GM18873 (cell line): ENCODE measurements around the gene PNLIPRP2.

ENCODE experiments used
- ATAC-seq: cut with Tn5 transposase; IDR thresholded peaks from one replicate; pipeline ENCODE4 v1.9.1; 2021; ENCODE audit warnings: mild to moderate bottlenecking, moderate library complexity, moderate number of reproducible peaks; ENCODE audit not compliant: unreplicated experiment, low FRiP score

The PNLIPRP2 gene

GRCh38 chr10:116620423-116621400 is at the start of gene PNLIPRP2:
PNLIPRP2 (plus strand) TSS chr10:116620953.
- no peak for ATAC-seq

GRCh38 chr10:116574797-116575196 is 46.0 kb upstream of the PNLIPRP2 start:
- no peak for ATAC-seq

GRCh38 chr10:116587878-116588591 is 32.7 kb upstream of the PNLIPRP2 start:
- ATAC-seq: no peak

- no peak for ATAC-seq
These were observed 31.8 kb upstream of the PNLIPRP2 start for GRCh38 chr10:116588995-116589394.

GRCh38 chr10:116589926-116590325 is 30.8 kb upstream of the PNLIPRP2 start:
- no peak for ATAC-seq

- no peak for ATAC-seq
These were observed 29.9 kb upstream of the PNLIPRP2 start, which contains the start of gene PNLIPRP1 for GRCh38 chr10:116590590-116591444. PNLIPRP1 (plus strand) TSS chr10:116590959; CDS start chr10:116591130, 171 bp downstream.

GRCh38 chr10:116593139-116593740 is 27.5 kb upstream of the PNLIPRP2 start:
- ATAC-seq: no peak

GRCh38 chr10:116594525-116595035 is 26.2 kb upstream of the PNLIPRP2 start:
- no peak for ATAC-seq

- no peak for ATAC-seq
These were observed 24.7 kb upstream of the PNLIPRP2 start for GRCh38 chr10:116596062-116596461.

GRCh38 chr10:116597543-116597942 is 23.2 kb upstream of the PNLIPRP2 start:
- no peak for ATAC-seq

GRCh38 chr10:116598329-116598728 is 22.4 kb upstream of the PNLIPRP2 start:
- no peak for ATAC-seq

- ATAC-seq: no peak
These were observed 20.8 kb upstream of the PNLIPRP2 start for GRCh38 chr10:116599991-116600390.

GRCh38 chr10:116602648-116603400 is 17.9 kb upstream of the PNLIPRP2 start:
- no peak for ATAC-seq

- no peak for ATAC-seq
These were observed 14.7 kb upstream of the PNLIPRP2 start for GRCh38 chr10:116606061-116606483.

- no peak for ATAC-seq
These were observed 13.4 kb upstream of the PNLIPRP2 start for GRCh38 chr10:116607336-116607735.

GRCh38 chr10:116608686-116609594 is 11.8 kb upstream of the PNLIPRP2 start:
- ATAC-seq: no peak

- no peak for ATAC-seq
These were observed 10.2 kb upstream of the PNLIPRP2 start for GRCh38 chr10:116610443-116611152.
